GM21381 (cell line): ENCODE measurements around the gene SLC35F1.
A peak's percentile ranks its signal among the peaks of the same experiment; 100 is the strongest.

Source experiments
- ATAC-seq: cut with Tn5 transposase; IDR thresholded peaks from one replicate; pipeline ENCODE4 v1.9.1; 2021; ENCODE audit warnings: mild to moderate bottlenecking, moderate library complexity; ENCODE audit not compliant: unreplicated experiment

SLC35F1 gene

DNA sequence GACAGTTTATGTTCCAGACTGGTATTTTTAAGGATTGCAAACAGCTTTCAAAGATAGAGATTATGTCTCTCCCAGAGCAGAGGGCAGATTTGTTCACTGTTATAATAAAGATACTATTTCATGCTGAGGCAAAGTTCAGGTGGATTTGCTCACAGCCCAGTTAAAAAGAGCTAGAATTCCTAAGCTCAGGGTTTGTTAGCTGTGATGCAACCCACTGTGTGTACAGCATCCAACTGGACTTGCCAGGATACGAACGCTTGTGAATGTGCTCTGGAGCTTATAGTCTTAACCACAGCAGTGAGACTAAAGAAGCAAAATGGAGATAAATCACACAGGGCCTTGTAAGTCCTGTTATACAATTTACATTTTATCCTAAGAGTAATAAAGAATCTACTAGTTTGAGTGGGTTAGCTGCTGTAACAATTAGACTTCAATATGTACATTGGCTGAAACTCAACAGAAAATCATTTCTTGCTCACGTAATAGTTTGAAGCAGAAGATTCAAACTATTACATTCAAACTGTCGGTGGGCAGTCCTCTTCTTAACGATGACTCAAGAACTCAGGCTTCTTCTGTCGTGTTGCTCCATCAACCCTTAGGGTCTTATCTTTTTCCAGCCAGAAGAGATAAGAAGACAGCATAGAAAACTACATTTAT is 437.1 kb downstream of the SLC35F1 start:
- ATAC-seq = no peak

DNA sequence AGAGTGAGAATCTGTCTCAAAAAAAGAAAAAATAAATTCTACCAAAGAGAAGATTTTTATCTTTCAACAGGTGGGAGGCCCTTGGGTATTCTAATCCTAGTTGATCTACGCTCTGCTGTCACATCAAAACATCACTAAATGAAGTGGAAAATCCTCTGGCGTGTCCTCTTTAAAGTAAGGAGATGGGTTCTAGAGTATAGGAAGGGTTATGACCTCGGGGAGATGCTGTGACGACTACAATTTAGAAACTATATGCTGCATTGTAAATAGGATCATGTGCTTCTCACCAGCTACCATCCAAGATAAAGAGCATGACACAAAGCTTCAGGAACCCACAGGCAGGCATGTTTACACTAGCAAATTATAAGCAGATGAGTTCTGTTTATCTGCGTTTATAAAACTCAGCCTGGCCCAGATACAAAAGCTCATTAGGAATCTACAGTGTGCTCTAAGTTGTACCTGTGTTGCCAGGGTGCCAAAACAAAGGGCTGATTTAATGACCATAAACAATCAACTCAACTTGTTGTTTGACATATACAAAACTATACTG is 443.9 kb downstream of the SLC35F1 start:
- no peak for ATAC-seq

DNA sequence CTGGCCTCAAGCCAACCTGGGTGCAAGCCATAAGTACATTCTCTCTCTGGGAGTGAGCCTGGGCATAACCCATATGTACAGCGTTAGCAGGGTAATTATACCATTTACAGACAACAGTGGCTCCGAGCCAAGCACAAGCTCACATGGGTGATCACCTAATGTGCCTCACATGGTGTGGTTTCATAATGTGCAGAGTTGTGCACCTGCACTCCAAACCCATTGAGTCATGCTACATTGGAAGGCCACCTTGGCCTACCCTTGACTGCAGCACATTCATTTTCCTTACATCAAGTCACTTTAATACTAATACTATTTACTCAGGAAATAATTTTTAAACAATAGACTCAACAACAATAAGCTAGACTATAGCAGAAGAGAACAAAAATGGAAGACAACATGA is 446.5 kb downstream of the SLC35F1 start:
- ATAC-seq = no peak

DNA sequence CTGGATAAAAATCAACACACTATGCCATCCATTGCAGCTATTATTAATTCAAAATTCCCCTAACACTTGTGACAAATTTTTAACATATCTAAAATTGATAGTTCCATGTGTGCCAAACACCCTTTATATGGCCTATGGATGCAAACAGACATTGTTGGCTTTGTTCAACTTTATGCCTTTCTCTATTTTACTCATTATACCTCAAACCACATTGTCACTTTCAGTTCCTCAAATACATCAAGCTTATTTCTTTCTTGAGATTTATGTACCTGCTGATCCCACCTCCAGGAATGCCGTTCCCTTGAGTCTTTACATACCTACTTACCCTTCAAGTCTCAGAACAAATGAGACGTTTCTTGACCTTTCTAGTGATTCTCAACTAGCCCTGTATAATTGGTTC is 447.6 kb downstream of the SLC35F1 start:
- ATAC-seq = peak; percentile 97

DNA sequence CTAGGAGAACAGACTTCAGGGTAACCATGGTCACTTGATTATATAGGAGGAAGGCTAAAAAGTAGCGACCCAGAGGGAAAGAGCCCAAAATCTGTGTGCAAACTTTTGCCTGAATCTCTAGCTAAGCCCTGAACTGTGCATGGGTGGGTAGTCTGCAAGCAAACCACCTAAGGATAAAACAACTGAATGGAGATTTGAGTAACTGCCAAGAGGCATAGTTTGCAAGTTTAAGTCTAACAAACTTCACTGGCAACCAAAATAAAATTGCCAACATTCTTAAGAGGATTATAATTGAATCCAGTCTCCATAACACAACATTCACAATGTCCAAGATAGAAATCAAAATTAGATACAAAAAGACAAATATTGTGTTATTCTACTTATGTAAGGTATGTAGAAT is 449.0 kb downstream of the SLC35F1 start:
- ATAC-seq = no peak

DNA sequence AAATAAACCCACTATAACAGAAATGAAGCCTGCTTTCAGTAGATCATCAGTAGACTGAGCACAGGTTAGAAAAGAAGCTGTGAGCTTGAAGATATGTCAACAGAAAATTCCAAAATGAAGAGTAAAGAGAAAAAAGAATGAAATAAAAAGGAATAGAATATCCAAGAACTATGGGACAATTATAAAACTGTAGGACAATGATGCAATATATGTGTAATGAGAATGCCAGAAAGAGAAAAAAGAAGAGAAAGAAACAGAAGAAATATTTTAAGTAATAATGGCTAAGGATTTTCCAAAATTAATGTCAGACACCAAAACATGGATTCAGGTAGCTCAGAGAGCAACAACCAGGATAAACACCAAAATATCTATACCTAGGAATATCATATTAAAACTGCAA is 449.6 kb downstream of the SLC35F1 start:
- ATAC-seq = no peak
